NCI-H526 treated with DMSO at 0.1 percent for 48 hours (cell line): ENCODE data around the gene RXRA.
"Not testable (repeated sequence)": the region's sequence is repeated elsewhere in the genome, so short reads cannot be mapped to it uniquely, and the experiment has no call there.

Experiments
- DNase-seq: peaks from one replicate; lab custom pipeline; 2025; lab: John Stamatoyannopoulos, UW

Gene RXRA

GRCh38 chr9:134307674-134308638, 18.3 kb upstream of the RXRA start:
- DNase-seq: no peak

- DNase-seq: not testable (repeated sequence)
Measured at GRCh38 chr9:134308639-134309220, 17.5 kb upstream of the RXRA start.

- DNase-seq: no peak
Measured at GRCh38 chr9:134313470-134313869, 12.8 kb upstream of the RXRA start.

GRCh38 chr9:134314039-134314949, 12.0 kb upstream of the RXRA start:
- DNase-seq: no peak

GRCh38 chr9:134314950-134315715, 11.1 kb upstream of the RXRA start:
- DNase-seq: no peak

- DNase-seq: no peak
Measured at GRCh38 chr9:134315716-134316448, 10.4 kb upstream of the RXRA start.

GRCh38 chr9:134316449-134317160, 9.7 kb upstream of the RXRA start:
- DNase-seq: no peak

GRCh38 chr9:134317400-134317789, 8.9 kb upstream of the RXRA start:
- no peak for DNase-seq

- DNase-seq: no peak
Measured at GRCh38 chr9:134317790-134318414, 8.4 kb upstream of the RXRA start.

- no peak for DNase-seq
Measured at GRCh38 chr9:134318481-134318891, 7.8 kb upstream of the RXRA start.

GRCh38 chr9:134318941-134319305, 7.3 kb upstream of the RXRA start:
- no peak for DNase-seq

- no peak for DNase-seq
Measured at GRCh38 chr9:134319306-134320125, 6.7 kb upstream of the RXRA start.

GRCh38 chr9:134320126-134320867, 6.0 kb upstream of the RXRA start:
- no peak for DNase-seq

- DNase-seq: no peak
Measured at GRCh38 chr9:134320868-134321471, 5.3 kb upstream of the RXRA start.

- DNase-seq: no peak
Measured at GRCh38 chr9:134321531-134321930, 4.7 kb upstream of the RXRA start.

- DNase-seq: no peak
Measured at GRCh38 chr9:134321946-134322741, 4.1 kb upstream of the RXRA start.

- no peak for DNase-seq
Measured at GRCh38 chr9:134322781-134323241, 3.4 kb upstream of the RXRA start.
